A673 (cell line): ENCODE data around the gene OCEL1.

Source experiments
- EZH2 ChIP-seq: fragments of 200-600 bp; sonication (generic); IDR thresholded peaks from 2 replicates; pipeline ENCODE4 v1.6.1; 2017; ENCODE audit warnings: borderline replicate concordance, low read depth, mild to moderate bottlenecking, mixed read lengths, antibody characterized with exemption, low read length; ENCODE audit not compliant: poor library complexity, severe bottlenecking
- TF ChIP-seq, protein P1 (sequence below): fragments of 300-800, 200-600 bp; sonication (generic); conservative IDR thresholded peaks from 2 replicates; pipeline ENCODE4 v1.5.1; 2017; ENCODE audit warnings: low read depth, mild to moderate bottlenecking, antibody characterized with exemption, low read length, moderate library complexity, mixed read lengths

DNA sequence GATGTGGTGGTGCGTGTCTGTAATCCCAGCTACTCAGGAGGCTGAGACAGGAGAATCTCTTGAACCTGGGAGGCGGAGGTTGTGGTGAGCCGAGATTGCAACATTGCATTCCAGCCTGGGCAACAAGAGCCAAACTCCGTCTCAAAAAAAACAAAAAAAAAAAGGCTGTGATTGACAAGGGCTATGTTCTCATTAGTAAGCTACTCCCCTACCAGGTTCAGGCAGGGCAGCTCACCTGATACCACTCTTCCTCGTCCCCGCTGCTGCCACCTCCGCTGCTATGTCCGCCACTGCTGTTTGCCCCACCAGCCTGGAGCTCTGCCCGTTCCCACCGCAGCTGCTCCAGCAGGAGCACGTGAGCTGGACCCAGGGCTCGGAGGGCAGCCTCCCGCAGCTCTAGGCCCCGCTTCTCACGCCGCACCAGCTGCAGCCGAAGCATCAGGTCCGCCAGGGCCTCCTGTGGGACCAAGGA is 29.2 kb downstream of the OCEL1 start:
- TF ChIP-seq, protein P1, sequence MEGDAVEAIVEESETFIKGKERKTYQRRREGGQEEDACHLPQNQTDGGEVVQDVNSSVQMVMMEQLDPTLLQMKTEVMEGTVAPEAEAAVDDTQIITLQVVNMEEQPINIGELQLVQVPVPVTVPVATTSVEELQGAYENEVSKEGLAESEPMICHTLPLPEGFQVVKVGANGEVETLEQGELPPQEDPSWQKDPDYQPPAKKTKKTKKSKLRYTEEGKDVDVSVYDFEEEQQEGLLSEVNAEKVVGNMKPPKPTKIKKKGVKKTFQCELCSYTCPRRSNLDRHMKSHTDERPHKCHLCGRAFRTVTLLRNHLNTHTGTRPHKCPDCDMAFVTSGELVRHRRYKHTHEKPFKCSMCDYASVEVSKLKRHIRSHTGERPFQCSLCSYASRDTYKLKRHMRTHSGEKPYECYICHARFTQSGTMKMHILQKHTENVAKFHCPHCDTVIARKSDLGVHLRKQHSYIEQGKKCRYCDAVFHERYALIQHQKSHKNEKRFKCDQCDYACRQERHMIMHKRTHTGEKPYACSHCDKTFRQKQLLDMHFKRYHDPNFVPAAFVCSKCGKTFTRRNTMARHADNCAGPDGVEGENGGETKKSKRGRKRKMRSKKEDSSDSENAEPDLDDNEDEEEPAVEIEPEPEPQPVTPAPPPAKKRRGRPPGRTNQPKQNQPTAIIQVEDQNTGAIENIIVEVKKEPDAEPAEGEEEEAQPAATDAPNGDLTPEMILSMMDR = no peak
- no peak for TF ChIP-seq EZH2
